ENCODE results near the gene RANBP9. TPM values are rescaled to one million over a fixed set of nuclear protein-coding genes. Genes with fewer than 3 reads are reported as not detected.

Gene RANBP9
- total RNA-seq, 1 donor = 61.4 TPM

DNA sequence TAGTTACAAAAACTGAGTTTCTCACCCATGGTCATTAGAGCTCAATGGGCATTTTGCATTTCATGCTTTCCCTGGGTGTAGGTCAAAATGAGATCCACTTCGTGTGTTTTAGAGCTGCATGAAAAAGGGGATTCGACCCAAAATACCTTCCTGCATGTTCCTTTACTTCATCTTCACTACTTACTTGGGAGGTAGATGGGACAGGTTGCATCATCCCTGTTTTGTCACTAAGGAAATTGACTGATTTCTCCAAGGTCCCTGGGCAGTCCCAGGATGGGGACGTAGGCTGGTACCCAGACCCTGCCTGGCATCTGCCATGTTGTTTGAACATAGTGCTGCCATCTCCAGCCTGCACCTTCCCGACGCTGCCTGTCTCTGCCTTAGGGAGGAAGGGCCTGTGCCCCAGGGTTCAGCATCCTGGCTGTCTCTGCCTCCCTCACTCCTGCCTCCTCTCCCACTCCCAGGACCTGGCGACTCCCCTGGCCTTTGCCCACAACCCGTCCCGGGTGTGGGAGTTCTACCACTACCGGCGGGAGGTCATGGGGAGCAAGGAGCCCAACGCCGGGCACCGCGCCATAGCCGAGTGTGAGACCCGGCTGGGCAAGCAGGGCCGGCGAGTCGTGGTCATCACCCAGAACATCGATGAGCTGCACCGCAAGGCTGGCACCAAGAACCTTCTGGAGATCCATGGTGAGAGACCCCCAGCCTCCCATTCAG is 120.3 kb downstream of the RANBP9 start:
- H3K4me3 ChIP-seq (ENCODE audit: low read length) = no peak overlapping the region
- H3K9me3 ChIP-seq (ENCODE audit: low read depth, low read length) = no peaks in the 10 kb centered on the region
- no peaks in the 10 kb centered on the region for H3K27me3 ChIP-seq (ENCODE audit: insufficient read depth, low read length)
- no peaks in the 10 kb centered on the region for H3K4me1 ChIP-seq (ENCODE audit: insufficient read depth, low read length)

DNA sequence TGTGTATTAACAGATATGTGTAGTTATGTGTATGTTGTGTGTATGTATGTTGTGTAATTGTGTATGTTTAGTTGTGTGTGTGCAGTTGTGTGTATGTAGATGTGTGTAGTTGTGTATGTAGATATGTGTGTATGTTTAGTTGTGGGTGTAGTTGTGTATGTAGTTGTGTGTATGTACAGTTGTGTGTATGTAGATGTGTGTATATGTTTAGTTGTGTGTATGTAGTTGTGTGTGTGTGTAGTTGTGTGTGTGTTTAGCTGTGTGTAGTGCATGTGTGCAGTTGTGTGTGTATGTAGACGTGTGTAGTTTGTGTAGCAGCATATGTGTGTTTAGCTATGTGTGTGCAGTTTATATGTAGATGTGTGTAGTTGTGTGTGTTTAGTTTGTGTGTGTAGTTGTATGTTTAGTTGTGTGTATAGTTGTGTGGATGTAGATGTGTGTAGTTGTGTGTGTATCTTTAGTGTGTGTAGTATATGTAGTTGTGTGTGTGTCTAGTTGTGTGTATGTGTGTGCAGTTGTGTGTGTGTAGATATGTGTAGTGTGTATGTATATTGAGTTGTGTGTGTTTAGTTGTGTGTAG is 121.0 kb downstream of the RANBP9 start:
- Histone ChIP-seq H3K9me3 (ENCODE audit: low read depth, low read length) (no peaks in the 10 kb centered on the region), H3K4me1 (ENCODE audit: insufficient read depth, low read length) (no peaks in the 10 kb centered on the region), H3K27me3 (ENCODE audit: insufficient read depth, low read length) (no peaks in the 10 kb centered on the region), H3K4me3 (ENCODE audit: low read length) (no peak overlapping the region)

DNA sequence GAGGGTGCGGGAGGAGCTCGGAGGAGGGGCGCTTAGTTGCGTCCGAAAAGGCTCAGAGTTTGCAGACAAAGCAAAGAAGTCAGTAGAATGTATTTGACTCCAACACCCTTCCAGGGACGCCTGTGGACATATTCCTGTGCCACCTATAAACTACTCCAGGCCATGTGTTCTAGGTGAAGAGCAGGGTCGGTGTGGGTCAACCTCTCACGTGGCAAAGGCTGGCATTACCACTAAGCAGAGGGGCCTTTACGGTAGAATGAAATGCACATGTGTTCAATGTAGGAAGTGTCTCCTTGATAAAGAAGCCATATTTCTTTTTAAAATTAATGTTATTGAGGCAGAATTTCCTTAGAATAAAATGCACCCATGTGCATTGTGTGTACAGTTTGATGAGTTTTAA is 121.8 kb downstream of the RANBP9 start:
- Histone ChIP-seq H3K4me1 (ENCODE audit: insufficient read depth, low read length) (no peaks in the 10 kb centered on the region), H3K27me3 (ENCODE audit: insufficient read depth, low read length) (no peaks in the 10 kb centered on the region), H3K9me3 (ENCODE audit: low read depth, low read length) (no peaks in the 10 kb centered on the region), H3K4me3 (ENCODE audit: low read length) (no peak overlapping the region)

DNA sequence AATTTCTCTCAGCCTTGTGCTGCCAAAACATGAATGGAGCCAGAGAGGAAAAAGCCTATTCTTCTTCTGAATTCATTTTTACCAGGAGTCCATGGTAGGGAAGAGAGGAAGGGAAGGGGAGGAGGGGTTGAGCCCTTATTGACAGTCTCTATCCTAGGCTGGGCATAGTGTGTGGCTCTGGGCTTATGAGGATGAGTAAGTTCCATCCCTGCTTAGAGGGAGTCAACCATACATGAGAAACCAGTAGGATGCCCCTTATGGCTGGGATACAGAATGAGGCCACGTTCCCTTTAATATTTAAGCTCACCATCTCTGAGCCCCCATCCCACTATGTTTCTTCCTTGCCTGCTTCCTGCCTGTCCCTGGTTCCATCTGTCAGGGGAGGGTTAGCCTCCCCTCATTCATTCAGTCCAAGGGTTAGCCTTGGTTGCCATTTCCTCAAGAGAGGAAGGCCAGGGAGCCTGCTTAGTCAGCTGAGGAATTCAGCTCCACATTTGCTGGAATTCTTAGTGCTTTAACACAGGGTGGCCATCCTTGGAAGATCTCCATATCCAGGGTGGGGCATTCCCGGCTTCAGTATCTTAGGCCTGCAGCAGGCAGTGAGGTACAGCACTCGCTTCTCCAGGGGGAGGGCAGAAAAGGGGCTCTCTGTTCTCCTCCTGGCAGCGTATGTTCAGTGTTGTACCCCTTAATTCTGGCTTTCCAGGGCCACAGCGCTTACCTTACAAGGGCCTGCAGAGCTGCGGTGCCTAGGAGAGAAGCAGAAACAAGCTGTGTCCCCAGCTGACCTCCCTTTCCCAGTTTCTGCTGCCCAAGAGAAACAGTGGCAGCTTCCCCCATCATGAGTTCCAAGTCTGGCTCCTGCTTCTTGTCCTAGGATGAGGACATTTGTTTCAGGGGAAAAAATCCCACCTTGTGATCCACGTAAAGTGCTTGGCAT is 124.8 kb downstream of the RANBP9 start:
- no peaks in the 10 kb centered on the region for H3K27me3 ChIP-seq (ENCODE audit: insufficient read depth, low read length)
- H3K4me3 ChIP-seq (ENCODE audit: low read length) = no peak overlapping the region
- no peaks in the 10 kb centered on the region for H3K9me3 ChIP-seq (ENCODE audit: low read depth, low read length)
- peaks cover under 1% of the 10 kb centered on the region for H3K4me1 ChIP-seq (ENCODE audit: insufficient read depth, low read length)

DNA sequence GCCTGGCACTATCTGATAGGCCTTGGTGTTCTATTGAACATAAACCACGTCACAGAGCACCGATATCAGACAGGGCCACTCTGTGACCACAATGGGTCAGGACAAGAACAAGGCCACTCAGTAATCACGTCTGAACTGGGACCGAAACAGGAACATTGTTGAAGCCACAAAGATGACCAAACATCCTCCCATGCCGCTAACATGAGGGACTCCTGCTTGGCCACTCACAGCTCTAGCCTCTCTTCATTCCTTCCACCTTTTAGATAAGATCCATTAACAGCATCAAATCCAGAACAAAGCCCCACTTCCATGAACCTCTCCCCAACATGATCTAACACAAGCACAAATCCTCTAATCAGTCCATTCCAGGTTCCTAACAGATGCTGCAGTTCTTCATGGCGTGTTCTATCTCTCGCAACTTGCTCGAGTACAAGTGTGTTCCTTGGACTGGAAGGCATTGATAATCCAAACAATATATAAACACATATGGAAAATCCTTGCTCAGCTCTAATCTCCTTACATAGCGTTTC is 129.9 kb downstream of the RANBP9 start:
- Histone ChIP-seq H3K27me3 (ENCODE audit: insufficient read depth, low read length) (no peaks in the 10 kb centered on the region), H3K4me1 (ENCODE audit: insufficient read depth, low read length) (peaks cover 12% of the 10 kb centered on the region), H3K9me3 (ENCODE audit: low read depth, low read length) (no peaks in the 10 kb centered on the region), H3K4me3 (ENCODE audit: low read length) (no peak overlapping the region)

DNA sequence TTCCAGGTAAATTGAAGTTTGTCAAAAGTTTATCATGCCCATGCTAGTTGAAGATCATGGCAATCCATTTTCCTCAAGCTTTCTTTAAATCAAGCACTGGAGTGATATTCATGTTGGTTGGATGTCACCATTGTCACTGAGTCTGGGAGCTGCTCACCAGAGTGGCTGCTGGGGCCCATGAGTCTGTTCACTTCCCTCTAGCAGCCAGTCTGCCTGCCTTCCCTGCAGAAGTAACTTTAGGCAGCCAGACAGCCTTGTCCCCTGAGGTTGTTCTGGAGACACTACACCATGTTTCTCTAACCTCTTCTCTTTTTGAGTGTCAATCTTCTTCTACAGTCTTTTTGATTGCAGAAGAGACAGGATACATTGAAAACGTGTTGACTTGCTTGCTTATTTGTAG is 131.7 kb downstream of the RANBP9 start:
- Histone ChIP-seq H3K4me1 (ENCODE audit: insufficient read depth, low read length) (peaks cover 20% of the 10 kb centered on the region), H3K4me3 (ENCODE audit: low read length) (no peak overlapping the region), H3K27me3 (ENCODE audit: insufficient read depth, low read length) (no peaks in the 10 kb centered on the region), H3K9me3 (ENCODE audit: low read depth, low read length) (no peaks in the 10 kb centered on the region)

DNA sequence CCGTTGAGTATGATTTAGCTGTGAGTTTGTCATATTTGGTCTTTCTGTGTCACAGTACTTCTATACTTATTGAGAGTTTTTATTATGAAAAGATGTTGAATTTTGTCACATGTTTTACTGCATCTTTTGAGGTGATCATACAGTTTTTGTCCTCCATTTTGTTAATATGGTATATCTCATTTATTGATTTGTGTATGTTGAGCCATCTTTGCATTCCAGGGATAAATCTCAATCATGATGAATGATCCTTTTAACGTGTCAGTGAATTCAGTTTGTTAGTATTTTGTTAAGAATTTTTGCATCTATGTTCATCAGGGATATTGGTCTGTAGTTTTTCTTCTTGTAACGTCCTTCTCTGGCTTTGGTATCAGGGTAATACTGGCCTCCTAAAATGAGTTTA is 133.7 kb downstream of the RANBP9 start:
- H3K9me3 ChIP-seq (ENCODE audit: low read depth, low read length) = no peaks in the 10 kb centered on the region
- no peaks in the 10 kb centered on the region for H3K27me3 ChIP-seq (ENCODE audit: insufficient read depth, low read length)
- peaks cover 28% of the 10 kb centered on the region for H3K4me1 ChIP-seq (ENCODE audit: insufficient read depth, low read length)
- H3K4me3 ChIP-seq (ENCODE audit: low read length) = no peak overlapping the region

DNA sequence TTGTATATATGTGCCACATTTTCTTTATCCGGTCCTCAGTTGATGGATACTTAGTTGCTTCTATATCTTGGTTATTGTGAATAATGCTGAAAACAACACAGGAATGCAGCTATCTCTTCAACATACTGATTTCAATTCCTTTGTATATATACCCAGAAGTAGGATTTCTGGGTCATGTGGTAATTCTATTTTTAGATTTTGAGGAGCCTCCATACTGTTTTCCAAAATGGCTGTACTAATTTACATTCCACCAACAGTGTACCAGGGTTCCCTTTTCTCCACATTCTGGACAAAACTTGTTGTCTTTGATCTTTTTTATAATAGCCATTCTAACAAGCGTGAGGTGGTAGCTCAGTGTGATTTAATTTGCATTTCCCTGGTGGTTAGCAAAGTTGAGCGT is 135.6 kb downstream of the RANBP9 start:
- Histone ChIP-seq H3K9me3 (ENCODE audit: low read depth, low read length) (no peaks in the 10 kb centered on the region), H3K27me3 (ENCODE audit: insufficient read depth, low read length) (no peaks in the 10 kb centered on the region), H3K4me1 (ENCODE audit: insufficient read depth, low read length) (peaks cover 21% of the 10 kb centered on the region), H3K4me3 (ENCODE audit: low read length) (no peak overlapping the region)

DNA sequence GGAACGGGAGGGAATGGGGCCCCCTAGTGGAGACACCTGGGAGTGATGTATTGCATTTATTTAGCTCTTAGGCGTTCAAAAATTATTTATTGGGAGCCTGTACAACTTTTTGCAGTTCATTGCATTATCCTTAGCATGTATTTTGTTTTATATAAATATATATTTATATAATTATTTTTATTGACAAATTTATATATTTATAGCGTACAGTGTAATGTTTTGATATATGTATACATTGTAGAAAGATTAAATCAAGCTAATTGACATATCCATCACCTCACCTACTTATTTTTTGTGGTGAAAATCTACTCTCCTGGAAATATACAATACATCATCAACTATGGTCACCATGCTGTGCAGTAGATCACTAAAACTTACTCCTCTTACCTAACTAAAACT is 136.3 kb downstream of the RANBP9 start:
- Histone ChIP-seq H3K9me3 (ENCODE audit: low read depth, low read length) (no peaks in the 10 kb centered on the region), H3K27me3 (ENCODE audit: insufficient read depth, low read length) (no peaks in the 10 kb centered on the region), H3K4me1 (ENCODE audit: insufficient read depth, low read length) (peaks cover 17% of the 10 kb centered on the region), H3K4me3 (ENCODE audit: low read length) (peak overlapping the region; percentile 88)

DNA sequence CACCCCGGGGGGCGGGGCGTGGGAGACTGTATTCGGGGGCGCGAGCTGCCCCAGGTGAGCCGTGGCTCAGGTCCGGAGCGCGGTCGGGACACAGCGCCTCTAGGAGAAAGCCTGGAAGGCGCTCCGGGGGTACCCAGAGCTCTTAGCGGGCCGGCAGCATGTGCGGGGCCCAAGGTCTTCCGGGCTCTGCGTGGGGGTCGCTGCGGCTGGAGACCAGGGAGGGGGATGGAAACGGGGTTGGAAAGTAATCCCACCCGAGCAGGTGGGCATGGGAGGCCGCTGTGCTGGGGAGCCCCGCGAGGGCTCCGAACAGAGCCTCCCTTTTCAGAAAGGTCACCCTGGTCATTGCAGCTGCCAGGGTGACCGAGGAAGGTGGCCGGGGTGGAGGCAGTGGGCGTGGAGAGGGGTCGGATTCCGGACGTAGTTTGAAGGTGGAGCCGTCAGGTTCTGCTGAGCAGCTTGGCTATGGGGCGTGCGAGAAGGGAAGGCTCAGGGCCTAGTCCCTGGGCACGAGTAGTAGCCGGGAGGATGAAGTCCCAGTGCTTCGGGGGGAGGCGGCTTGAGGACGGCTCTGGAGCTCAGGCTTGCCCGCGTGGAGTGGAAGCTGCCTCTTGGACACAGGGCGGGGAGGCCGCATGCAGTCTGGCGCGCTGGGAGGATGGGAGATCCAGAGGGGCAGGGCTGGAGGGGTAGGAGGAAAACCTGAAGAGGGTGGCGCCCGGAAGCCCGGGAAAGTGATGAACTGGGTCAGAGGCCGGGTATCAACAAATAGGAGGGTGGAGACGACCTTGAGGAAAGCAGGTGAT is 136.9 kb downstream of the RANBP9 start, which contains the start of gene SIRT5:
SIRT5 (plus strand) TSS at position 31 of the 806 bp plus-strand sequence. CDS start 9,510 bp downstream, outside the sequence.
- Histone ChIP-seq H3K9me3 (ENCODE audit: low read depth, low read length) (no peaks in the 10 kb centered on the region), H3K4me3 (ENCODE audit: low read length) (peak within 1 kb of the TSS; percentile 88), H3K27me3 (ENCODE audit: insufficient read depth, low read length) (no peaks in the 10 kb centered on the region), H3K4me1 (ENCODE audit: insufficient read depth, low read length) (peaks cover 17% of the 10 kb centered on the region)

DNA sequence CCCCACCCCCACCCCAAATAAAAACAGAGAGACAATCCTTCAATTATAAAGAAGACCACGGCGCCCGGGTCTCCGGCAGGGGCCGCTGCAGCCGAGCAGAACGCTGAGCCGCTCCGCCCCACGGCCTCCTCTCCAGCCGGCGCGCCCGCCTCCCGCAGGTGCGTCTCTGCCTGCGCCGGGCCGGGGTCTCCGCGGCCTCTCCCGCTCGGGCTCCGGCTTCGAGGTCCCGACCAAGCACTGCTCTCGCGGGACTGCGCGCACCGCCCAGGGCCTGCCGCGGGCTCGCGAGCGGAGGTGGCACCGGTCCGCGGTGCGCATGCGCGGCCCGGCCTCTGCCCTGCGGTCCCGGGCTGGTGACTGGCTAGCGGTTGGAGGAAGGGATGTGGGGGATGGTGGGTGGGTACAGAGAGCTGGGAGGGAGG is 137.5 kb downstream of the RANBP9 start:
- peaks cover 17% of the 10 kb centered on the region for H3K4me1 ChIP-seq (ENCODE audit: insufficient read depth, low read length)
- H3K9me3 ChIP-seq (ENCODE audit: low read depth, low read length) = no peaks in the 10 kb centered on the region
- no peaks in the 10 kb centered on the region for H3K27me3 ChIP-seq (ENCODE audit: insufficient read depth, low read length)
- peak overlapping the region; percentile 88 for H3K4me3 ChIP-seq (ENCODE audit: low read length)

DNA sequence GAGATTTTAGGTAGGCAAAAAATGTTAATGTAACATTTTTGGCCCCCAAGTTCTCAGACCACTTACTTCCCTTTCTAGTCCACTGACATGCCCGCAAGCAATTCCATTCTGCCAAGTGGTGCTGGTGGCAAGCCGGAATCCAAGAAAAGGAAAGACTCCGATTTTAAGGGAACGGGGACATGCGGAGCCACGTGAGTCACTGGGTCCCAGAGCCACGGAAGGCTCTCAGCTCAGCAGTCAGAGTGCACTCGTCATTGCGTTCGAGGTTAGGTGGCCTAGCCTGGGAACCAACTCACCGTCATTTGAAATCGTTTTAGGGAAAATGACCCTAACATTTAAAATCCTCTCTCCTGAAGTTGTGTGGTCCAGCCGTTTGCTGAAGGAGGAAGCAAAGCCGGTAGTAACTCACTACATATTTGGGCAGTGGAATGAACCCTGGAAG is 137.9 kb downstream of the RANBP9 start:
- Histone ChIP-seq H3K27me3 (ENCODE audit: insufficient read depth, low read length) (no peaks in the 10 kb centered on the region), H3K4me1 (ENCODE audit: insufficient read depth, low read length) (peaks cover 17% of the 10 kb centered on the region), H3K4me3 (ENCODE audit: low read length) (peak overlapping the region; percentile 88), H3K9me3 (ENCODE audit: low read depth, low read length) (no peaks in the 10 kb centered on the region)

DNA sequence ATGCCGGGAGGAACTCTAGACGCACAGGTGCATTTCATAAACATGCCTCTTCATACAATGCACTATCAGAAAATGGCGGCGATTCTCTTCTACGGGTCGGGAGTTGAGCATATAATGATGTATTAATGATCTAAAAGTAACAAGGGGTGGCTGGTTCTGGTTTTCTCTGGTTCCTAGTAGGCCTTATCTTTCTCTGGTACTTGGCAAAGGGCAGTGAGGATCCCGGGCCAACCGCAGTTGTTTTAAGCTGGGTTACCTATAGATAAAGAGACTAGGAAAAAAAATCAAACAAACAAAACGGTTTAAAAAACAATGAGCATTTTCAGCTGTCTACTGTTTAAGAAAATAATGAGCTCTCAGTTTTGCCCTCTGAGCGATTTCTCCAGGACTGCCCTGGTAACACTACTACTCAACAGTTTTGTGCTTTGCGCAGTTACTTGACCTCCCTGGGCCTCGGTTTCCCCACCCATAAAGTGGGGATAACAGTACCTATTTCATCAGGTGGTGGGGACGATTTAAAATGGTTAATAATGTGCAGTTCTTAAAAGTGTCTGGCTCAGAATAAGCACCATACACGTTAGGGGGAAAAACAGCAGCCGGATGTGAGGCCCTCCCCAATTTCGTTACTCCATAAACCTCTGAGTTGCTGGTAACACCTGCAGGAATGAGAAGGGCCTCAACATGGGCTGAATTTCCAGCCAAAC is 138.5 kb downstream of the RANBP9 start:
- Histone ChIP-seq H3K27me3 (ENCODE audit: insufficient read depth, low read length) (no peaks in the 10 kb centered on the region), H3K4me1 (ENCODE audit: insufficient read depth, low read length) (peaks cover 17% of the 10 kb centered on the region), H3K9me3 (ENCODE audit: low read depth, low read length) (no peaks in the 10 kb centered on the region), H3K4me3 (ENCODE audit: low read length) (no peak overlapping the region)

DNA sequence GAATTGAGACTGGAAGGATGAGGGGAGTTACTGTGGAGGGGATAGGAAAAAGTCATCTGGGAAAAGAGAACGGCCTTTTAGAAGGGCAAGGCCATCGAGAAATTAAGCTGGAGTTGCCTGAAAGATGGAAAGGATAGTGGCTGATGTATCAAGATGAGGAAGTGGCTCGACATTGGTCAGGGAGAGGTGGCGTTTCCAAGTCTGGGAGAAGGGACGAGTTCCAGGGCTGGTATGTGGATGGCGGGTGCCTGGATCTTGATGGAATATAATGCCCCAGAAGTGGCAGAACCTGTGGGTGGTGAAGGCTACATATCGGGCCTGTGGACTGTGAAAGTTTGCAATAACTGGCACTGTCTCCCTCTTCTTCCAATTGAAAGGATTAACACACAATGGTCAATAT is 139.4 kb downstream of the RANBP9 start:
- peaks cover 17% of the 10 kb centered on the region for H3K4me1 ChIP-seq (ENCODE audit: insufficient read depth, low read length)
- no peaks in the 10 kb centered on the region for H3K27me3 ChIP-seq (ENCODE audit: insufficient read depth, low read length)
- H3K9me3 ChIP-seq (ENCODE audit: low read depth, low read length) = no peaks in the 10 kb centered on the region
- no peak overlapping the region for H3K4me3 ChIP-seq (ENCODE audit: low read length)

Measured in mononuclear cell (primary cell).